Glutamatergic neuron (in vitro differentiated cells): ENCODE results near the gene GIGYF1. TPM values are rescaled to one million over a fixed set of nuclear protein-coding genes. Genes with fewer than 3 reads are reported as not detected.
"Not testable (repeated sequence)": the region's sequence is repeated elsewhere in the genome, so short reads cannot be mapped to it uniquely, and the experiment has no call there.

Experiments used
- DNase-seq: peaks from one replicate; pipeline ENCODE4 v3.0.0; 2022
- H3K27ac Mint-ChIP-seq: one replicate; pipeline ENCODE4 v1.8.0; 2020; ENCODE audit warnings: mild to moderate bottlenecking, mixed read lengths, inconsistent platforms; ENCODE audit not compliant: unreplicated experiment
- H3K27me3 Mint-ChIP-seq: one replicate; pipeline ENCODE4 v1.8.0; 2020; ENCODE audit warnings: mild to moderate bottlenecking, moderate library complexity, mixed read lengths, inconsistent platforms; ENCODE audit not compliant: unreplicated experiment
- H3K36me3 Mint-ChIP-seq: one replicate; pipeline ENCODE4 v1.8.0; 2020; ENCODE audit warnings: mild to moderate bottlenecking, mixed read lengths, inconsistent platforms; ENCODE audit not compliant: unreplicated experiment
- H3K4me1 Mint-ChIP-seq: one replicate; pipeline ENCODE4 v1.8.0; 2020; ENCODE audit warnings: mild to moderate bottlenecking, low read depth, mixed read lengths, inconsistent platforms; ENCODE audit not compliant: unreplicated experiment
- H3K4me3 Mint-ChIP-seq: one replicate; pipeline ENCODE4 v1.8.0; 2020; ENCODE audit warnings: mild to moderate bottlenecking, mixed read lengths, inconsistent platforms; ENCODE audit not compliant: unreplicated experiment
- H3K9me3 Mint-ChIP-seq: one replicate; pipeline ENCODE4 v1.8.0; 2020; ENCODE audit warnings: mild to moderate bottlenecking, moderate library complexity, mixed read lengths, inconsistent platforms; ENCODE audit not compliant: unreplicated experiment
- total RNA-seq: library from RNA; stranded (reverse); fragmentation: NEBNext Ultra II Directional; extraction: Animal tissue kit (Norgen Biotek cat#: 25700); gene quantifications from one replicate; pipeline ENCODE4 v1.2.1, GENCODE V29; 2021; ENCODE audit not compliant: unreplicated experiment
- TF ChIP-seq, protein P1 (sequence below): fragments of 200-600 bp; sonication (generic); IDR thresholded peaks from one replicate; pipeline ENCODE4 v1.5.0; 2021; ENCODE audit not compliant: partially characterized antibody, unreplicated experiment

GIGYF1 gene
- total RNA-seq, 1 donor from 2014 or later = 79.6 TPM

DNA sequence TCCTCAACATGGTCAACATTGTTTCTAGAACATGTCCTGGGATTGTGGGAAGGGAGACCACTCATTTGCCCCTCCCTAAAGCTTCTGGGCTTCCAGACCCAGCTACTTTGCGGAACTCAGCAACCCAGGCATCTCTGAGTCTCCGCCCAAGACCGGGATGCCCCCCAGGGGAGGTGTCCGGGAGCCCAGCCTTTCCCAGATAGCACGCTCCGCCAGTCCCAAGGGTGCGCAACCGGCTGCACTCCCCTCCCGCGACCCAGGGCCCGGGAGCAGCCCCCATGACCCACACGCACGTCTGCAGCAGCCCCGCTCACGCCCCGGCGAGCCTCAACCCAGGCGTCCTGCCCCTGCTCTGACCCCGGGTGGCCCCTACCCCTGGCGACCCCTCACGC lies 26.2 kb upstream of the GIGYF1 start, which contains the start of gene EPO:
Gene EPO, plus strand, starts transcription at position 190 of the 392 bp plus-strand sequence. CDS start 513 bp downstream, outside the sequence.
- H3K36me3 Mint-ChIP-seq = peaks cover 11% of the 10 kb centered on the region
- peaks cover 5% of the 10 kb centered on the region for H3K9me3 Mint-ChIP-seq
- no peak within 1 kb of the TSS for H3K27ac Mint-ChIP-seq
- H3K27me3 Mint-ChIP-seq = peaks cover 15% of the 10 kb centered on the region
- TF ChIP-seq, protein P1, sequence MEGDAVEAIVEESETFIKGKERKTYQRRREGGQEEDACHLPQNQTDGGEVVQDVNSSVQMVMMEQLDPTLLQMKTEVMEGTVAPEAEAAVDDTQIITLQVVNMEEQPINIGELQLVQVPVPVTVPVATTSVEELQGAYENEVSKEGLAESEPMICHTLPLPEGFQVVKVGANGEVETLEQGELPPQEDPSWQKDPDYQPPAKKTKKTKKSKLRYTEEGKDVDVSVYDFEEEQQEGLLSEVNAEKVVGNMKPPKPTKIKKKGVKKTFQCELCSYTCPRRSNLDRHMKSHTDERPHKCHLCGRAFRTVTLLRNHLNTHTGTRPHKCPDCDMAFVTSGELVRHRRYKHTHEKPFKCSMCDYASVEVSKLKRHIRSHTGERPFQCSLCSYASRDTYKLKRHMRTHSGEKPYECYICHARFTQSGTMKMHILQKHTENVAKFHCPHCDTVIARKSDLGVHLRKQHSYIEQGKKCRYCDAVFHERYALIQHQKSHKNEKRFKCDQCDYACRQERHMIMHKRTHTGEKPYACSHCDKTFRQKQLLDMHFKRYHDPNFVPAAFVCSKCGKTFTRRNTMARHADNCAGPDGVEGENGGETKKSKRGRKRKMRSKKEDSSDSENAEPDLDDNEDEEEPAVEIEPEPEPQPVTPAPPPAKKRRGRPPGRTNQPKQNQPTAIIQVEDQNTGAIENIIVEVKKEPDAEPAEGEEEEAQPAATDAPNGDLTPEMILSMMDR = no peak
- no peak for DNase-seq
- H3K4me3 Mint-ChIP-seq = peak within 1 kb of the TSS; percentile 68
- peaks cover 5% of the 10 kb centered on the region for H3K4me1 Mint-ChIP-seq

DNA sequence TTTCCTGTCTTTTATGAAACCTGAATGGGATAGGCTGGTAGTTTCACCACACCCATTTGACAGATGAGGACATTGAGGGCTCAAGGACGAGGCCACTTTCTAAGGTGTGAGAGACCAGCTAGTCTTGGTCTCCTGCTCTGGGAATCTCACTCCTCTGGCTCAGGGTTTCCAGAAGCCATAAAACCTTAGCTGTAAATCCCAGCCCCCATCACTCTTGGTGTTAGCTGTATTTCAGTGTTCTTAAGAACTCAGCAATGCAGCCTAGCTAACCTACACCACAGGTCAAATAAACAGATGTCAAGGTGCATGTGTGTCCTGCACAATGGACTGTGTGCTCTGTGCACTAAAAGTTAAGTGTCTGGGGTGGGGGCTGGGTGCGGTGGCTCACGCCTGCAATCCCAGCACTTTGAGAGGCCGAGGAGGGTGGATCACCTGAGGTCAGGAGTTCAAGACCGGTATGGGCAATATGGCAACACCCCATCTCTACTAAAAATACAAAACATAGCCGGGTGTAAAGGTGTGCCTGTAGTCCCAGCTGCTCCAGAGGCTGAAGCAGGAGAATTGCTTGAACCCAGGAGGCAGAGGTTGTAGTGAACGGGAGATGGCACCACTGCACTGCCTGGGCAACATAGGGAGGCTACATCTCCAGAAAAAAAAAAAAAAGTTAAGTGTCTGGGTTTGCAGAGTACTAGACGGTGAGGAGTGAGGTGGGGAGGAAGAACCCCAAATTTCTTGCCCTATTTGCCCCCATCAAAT lies 25.7 kb upstream of the GIGYF1 start:
- peaks cover 11% of the 10 kb centered on the region for H3K36me3 Mint-ChIP-seq
- peak overlapping the region; percentile 55 for H3K4me3 Mint-ChIP-seq
- H3K4me1 Mint-ChIP-seq = peaks cover 5% of the 10 kb centered on the region
- no peak overlapping the region for H3K27ac Mint-ChIP-seq
- TF ChIP-seq, protein P1 = no peak
- peaks cover 15% of the 10 kb centered on the region for H3K27me3 Mint-ChIP-seq
- no peak for DNase-seq
- peaks cover 5% of the 10 kb centered on the region for H3K9me3 Mint-ChIP-seq

DNA sequence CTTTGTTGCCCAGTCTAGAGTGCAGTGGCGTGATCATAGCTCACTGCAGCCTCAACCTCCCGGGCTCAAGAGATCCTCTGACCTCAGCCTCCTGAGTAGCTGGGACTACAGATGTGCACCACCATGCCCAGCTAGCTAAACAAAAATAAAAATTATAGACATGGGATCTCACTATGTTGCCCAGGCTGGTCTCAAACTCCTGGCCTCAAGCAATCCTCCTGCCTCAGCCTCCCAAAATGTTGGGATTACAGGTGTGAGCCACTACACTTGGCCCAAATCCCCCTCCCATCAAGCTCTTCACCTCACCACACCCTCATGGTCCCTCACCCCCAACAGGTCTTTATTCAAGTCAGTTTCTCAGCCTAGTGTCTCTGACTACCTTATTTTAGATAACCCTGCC lies 23.0 kb upstream of the GIGYF1 start:
- H3K36me3 Mint-ChIP-seq = peaks cover 11% of the 10 kb centered on the region
- H3K4me1 Mint-ChIP-seq, H3K27ac Mint-ChIP-seq, DNase-seq, H3K9me3 Mint-ChIP-seq: not testable (repeated sequence)
- peaks cover 12% of the 10 kb centered on the region for H3K27me3 Mint-ChIP-seq
- H3K4me3 Mint-ChIP-seq = peak overlapping the region; percentile 23

DNA sequence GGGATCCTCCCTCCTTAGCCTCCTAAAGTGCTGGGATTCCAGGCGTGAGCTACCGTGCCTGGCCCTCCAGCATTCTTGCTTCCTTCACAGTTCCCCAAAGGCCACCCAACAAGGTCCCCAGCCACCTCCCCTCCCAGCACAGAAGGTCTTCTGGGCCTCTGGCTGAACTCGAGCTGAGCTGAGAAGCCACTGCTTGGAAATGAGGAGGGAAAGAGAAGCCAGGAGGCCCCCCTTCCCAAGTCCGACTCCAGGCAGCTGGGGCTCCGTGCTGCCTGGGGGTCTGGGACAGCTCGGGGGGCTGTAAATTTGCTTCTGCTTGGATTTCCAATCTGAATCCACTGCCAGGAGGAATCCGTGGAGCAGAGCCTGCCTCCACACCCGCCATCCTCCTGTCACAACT lies 20.7 kb upstream of the GIGYF1 start:
- Mint-ChIP-seq H3K27ac (no peak overlapping the region), H3K36me3 (peaks cover 11% of the 10 kb centered on the region), H3K27me3 (peaks cover 6% of the 10 kb centered on the region), H3K9me3 (peaks cover 2% of the 10 kb centered on the region), H3K4me1 (no peaks in the 10 kb centered on the region), H3K4me3 (no peak overlapping the region)
- TF ChIP-seq, protein P1 = no peak
- DNase-seq = no peak

DNA sequence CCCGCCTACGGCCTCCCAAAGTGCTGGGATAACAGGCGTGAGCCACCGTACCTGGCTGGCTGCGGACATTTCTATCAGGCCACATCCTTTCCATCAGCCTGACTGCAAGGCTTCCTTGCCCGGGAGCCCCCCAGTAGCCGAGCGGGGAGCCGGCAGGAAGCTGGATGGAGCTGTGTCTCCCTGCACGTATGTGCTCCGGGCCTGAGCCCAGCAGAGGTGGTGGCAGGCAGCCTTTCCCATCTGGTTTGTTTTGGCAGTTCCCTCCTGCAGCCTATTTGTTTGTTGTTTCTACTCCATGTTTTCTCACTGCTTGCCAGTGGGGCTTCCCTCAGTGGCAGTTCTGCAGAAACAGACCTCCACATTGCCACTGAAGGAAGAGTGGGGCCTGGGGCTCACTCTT lies 17.3 kb upstream of the GIGYF1 start:
- TF ChIP-seq, protein P1 = no peak
- no peak overlapping the region for H3K4me3 Mint-ChIP-seq

More for the DNA sequence above, 17.3 kb upstream of the GIGYF1 start:
- Mint-ChIP-seq H3K36me3 (no peaks in the 10 kb centered on the region), H3K27ac (no peak overlapping the region), H3K4me1 (peaks cover 6% of the 10 kb centered on the region), H3K9me3 (no peaks in the 10 kb centered on the region), H3K27me3 (peaks cover 2% of the 10 kb centered on the region)
- no peak for DNase-seq
